Body of pancreas (tissue), 4 donors: ENCODE results near the gene CHIT1.
A peak's percentile ranks its signal among the peaks of the same experiment; 100 is the strongest.

Experiments used
- POLR2A ChIP-seq, 3 donors: fragments of 450-650 bp; IDR thresholded peaks; one replicate each; pipeline ENCODE4 v1.6.1; 2016; ENCODE audit warnings: antibody characterized with exemption in 3 of 3, mild to moderate bottlenecking in 2 of 3
- TF ChIP-seq, protein P1 (sequence below), 7 experiments: fragments of 450-650 bp in 4 of 7; fragments of 200-600 bp in 3 of 7; sonication (generic) in 3 of 7; IDR thresholded peaks; one replicate each; pipeline ENCODE4 v1.5.1; 2016 to 2019; ENCODE audit warnings: antibody characterized with exemption in 7 of 7

DNA sequence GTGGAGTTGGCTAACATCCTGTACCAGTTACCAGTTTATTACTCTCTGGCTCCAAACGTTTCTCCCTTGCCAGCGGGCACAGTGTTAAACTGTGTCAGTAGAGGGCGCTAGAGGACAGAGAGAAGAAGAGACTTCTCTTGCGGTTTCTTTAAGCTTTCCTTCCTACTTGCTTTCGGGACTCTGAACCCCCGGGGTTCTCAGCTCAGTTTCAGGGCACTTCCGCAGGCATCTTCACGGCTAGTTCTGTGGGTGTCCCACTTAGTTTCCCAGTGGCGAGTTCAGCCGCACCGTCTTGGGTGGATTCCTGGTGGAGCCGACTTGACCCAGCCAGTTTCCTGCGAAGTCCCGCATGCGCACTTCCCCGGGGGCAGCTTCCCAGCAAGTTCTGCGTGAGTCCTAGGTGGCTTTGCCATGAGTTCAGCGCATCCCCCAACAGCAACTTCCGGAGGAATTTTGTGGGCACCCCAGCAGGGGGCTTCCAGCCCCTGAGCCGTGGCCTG lies 37.9 kb upstream of the CHIT1 start:
- TF ChIP-seq, protein P1, sequence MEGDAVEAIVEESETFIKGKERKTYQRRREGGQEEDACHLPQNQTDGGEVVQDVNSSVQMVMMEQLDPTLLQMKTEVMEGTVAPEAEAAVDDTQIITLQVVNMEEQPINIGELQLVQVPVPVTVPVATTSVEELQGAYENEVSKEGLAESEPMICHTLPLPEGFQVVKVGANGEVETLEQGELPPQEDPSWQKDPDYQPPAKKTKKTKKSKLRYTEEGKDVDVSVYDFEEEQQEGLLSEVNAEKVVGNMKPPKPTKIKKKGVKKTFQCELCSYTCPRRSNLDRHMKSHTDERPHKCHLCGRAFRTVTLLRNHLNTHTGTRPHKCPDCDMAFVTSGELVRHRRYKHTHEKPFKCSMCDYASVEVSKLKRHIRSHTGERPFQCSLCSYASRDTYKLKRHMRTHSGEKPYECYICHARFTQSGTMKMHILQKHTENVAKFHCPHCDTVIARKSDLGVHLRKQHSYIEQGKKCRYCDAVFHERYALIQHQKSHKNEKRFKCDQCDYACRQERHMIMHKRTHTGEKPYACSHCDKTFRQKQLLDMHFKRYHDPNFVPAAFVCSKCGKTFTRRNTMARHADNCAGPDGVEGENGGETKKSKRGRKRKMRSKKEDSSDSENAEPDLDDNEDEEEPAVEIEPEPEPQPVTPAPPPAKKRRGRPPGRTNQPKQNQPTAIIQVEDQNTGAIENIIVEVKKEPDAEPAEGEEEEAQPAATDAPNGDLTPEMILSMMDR (IDR thresholded peaks at IDR 0.05), result peak; percentile 92 to 99 (median 95)
- no peak for TF ChIP-seq POLR2A (IDR thresholded peaks at IDR 0.05)
